ENCODE data around the gene PSMD1.

PSMD1 gene

GRCh38 chr2:231028889-231029288 lies 27.8 kb upstream of the PSMD1 start:
- no peak for TF ChIP-seq ZNF274 (IDR thresholded peaks at IDR 0.05; ENCODE audit: low read depth, low read length)
- no peak overlapping the region for H3K4me3 ChIP-seq (ENCODE audit: low read length)

GRCh38 chr2:231029563-231029962 lies 27.1 kb upstream of the PSMD1 start:
- TF ChIP-seq ZNF274 (IDR thresholded peaks at IDR 0.05; ENCODE audit: low read depth, low read length): no peak
- H3K4me3 ChIP-seq (ENCODE audit: low read length): no peak overlapping the region

GRCh38 chr2:231030725-231031124 lies 25.9 kb upstream of the PSMD1 start:
- H3K4me3 ChIP-seq (ENCODE audit: low read length): no peak overlapping the region
- TF ChIP-seq ZNF274 (IDR thresholded peaks at IDR 0.05; ENCODE audit: low read depth, low read length): no peak

- no peak for TF ChIP-seq ZNF274 (IDR thresholded peaks at IDR 0.05; ENCODE audit: low read depth, low read length)
Measured at GRCh38 chr2:231032575-231033140, 24.0 kb upstream of the PSMD1 start.

GRCh38 chr2:231033147-231034132 lies 23.2 kb upstream of the PSMD1 start:
- no peak for TF ChIP-seq ZNF274 (IDR thresholded peaks at IDR 0.05; ENCODE audit: low read depth, low read length)
- no peak overlapping the region for H3K4me3 ChIP-seq (ENCODE audit: low read length)

More at GRCh38 chr2:231032575-231033140, 24.0 kb upstream of the PSMD1 start:
- no peak overlapping the region for H3K4me3 ChIP-seq (ENCODE audit: low read length)

- TF ChIP-seq ZNF274 (IDR thresholded peaks at IDR 0.05; ENCODE audit: low read depth, low read length): no peak
- no peak overlapping the region for H3K4me3 ChIP-seq (ENCODE audit: low read length)
Measured at GRCh38 chr2:231034291-231034882, 22.3 kb upstream of the PSMD1 start.

GRCh38 chr2:231036131-231036530 lies 20.5 kb upstream of the PSMD1 start:
- TF ChIP-seq ZNF274 (IDR thresholded peaks at IDR 0.05; ENCODE audit: low read depth, low read length): no peak
- no peak overlapping the region for H3K4me3 ChIP-seq (ENCODE audit: low read length)

- TF ChIP-seq ZNF274 (IDR thresholded peaks at IDR 0.05; ENCODE audit: low read depth, low read length): no peak
- H3K4me3 ChIP-seq (ENCODE audit: low read length): no peak overlapping the region
Measured at GRCh38 chr2:231036578-231037106, 20.0 kb upstream of the PSMD1 start.

- peak within 1 kb of the TSS; percentile 44; the same call in 1 of the 2 replicates for H3K4me3 ChIP-seq (ENCODE audit: low read length)
- TF ChIP-seq ZNF274 (IDR thresholded peaks at IDR 0.05; ENCODE audit: low read depth, low read length): no peak
Measured at GRCh38 chr2:231037202-231037730, 19.4 kb upstream of the PSMD1 start, which contains the start of gene C2orf72. Gene C2orf72 (plus strand): TSS chr2:231037523. CDS start chr2:231037566, 43 bp downstream.

GRCh38 chr2:231037731-231038482 lies 18.8 kb upstream of the PSMD1 start:
- peak overlapping the region; percentile 44; the same call in 1 of the 2 replicates for H3K4me3 ChIP-seq (ENCODE audit: low read length)
- TF ChIP-seq ZNF274 (IDR thresholded peaks at IDR 0.05; ENCODE audit: low read depth, low read length): no peak

GRCh38 chr2:231038483-231039293 lies 18.0 kb upstream of the PSMD1 start:
- no peak overlapping the region for H3K4me3 ChIP-seq (ENCODE audit: low read length)

GRCh38 chr2:231039294-231039664 lies 17.4 kb upstream of the PSMD1 start:
- no peak for TF ChIP-seq ZNF274 (IDR thresholded peaks at IDR 0.05; ENCODE audit: low read depth, low read length)
- H3K4me3 ChIP-seq (ENCODE audit: low read length): no peak overlapping the region

More at GRCh38 chr2:231038483-231039293, 18.0 kb upstream of the PSMD1 start:
- TF ChIP-seq ZNF274 (IDR thresholded peaks at IDR 0.05; ENCODE audit: low read depth, low read length): no peak

All from GM08714 (cell line).